HG02571 (cell line): ENCODE data around the gene COQ6.
"Not testable (repeated sequence)": the region's sequence is repeated elsewhere in the genome, so short reads cannot be mapped to it uniquely, and the experiment has no call there.

Source experiments
- ATAC-seq: cut with Tn5 transposase; IDR thresholded peaks from one replicate; pipeline ENCODE4 v1.9.1; 2021; ENCODE audit warnings: mild to moderate bottlenecking, moderate library complexity; ENCODE audit not compliant: unreplicated experiment

The COQ6 gene

GRCh38 chr14:73977896-73978295 is 27.8 kb downstream of the COQ6 start:
- ATAC-seq: no peak

GRCh38 chr14:73988065-73988464 is 38.0 kb downstream of the COQ6 start:
- no peak for ATAC-seq

GRCh38 chr14:73988656-73989055 is 38.6 kb downstream of the COQ6 start:
- not testable (repeated sequence) for ATAC-seq

- ATAC-seq: no peak
These were observed 41.0 kb downstream of the COQ6 start for GRCh38 chr14:73991092-73991491.

GRCh38 chr14:73994926-73995325 is 44.8 kb downstream of the COQ6 start:
- not testable (repeated sequence) for ATAC-seq

- no peak for ATAC-seq
These were observed 45.9 kb downstream of the COQ6 start for GRCh38 chr14:73995977-73996378.

- no peak for ATAC-seq
These were observed 46.6 kb downstream of the COQ6 start for GRCh38 chr14:73996731-73997107.

- ATAC-seq: no peak
These were observed 47.2 kb downstream of the COQ6 start for GRCh38 chr14:73997108-73997943.

- no peak for ATAC-seq
These were observed 47.9 kb downstream of the COQ6 start for GRCh38 chr14:73997944-73998447.

- ATAC-seq: no peak
These were observed 48.6 kb downstream of the COQ6 start for GRCh38 chr14:73998726-73999125.

- not testable (repeated sequence) for ATAC-seq
These were observed 55.6 kb downstream of the COQ6 start for GRCh38 chr14:74005664-74006063.

GRCh38 chr14:74008843-74009499 is 58.9 kb downstream of the COQ6 start:
- ATAC-seq: no peak
